Inflammatory macrophage treated with lipopolysaccharide for 4 hours (primary cell): Measurements from ENCODE around the gene SLC25A47.
"Not testable (repeated sequence)": the region's sequence is repeated elsewhere in the genome, so short reads cannot be mapped to it uniquely, and the experiment has no call there.

ENCODE experiments used
- DNase-seq: peaks from one replicate; pipeline ENCODE4 v3.0.0-alpha.2; 2020

The SLC25A47 gene

DNA sequence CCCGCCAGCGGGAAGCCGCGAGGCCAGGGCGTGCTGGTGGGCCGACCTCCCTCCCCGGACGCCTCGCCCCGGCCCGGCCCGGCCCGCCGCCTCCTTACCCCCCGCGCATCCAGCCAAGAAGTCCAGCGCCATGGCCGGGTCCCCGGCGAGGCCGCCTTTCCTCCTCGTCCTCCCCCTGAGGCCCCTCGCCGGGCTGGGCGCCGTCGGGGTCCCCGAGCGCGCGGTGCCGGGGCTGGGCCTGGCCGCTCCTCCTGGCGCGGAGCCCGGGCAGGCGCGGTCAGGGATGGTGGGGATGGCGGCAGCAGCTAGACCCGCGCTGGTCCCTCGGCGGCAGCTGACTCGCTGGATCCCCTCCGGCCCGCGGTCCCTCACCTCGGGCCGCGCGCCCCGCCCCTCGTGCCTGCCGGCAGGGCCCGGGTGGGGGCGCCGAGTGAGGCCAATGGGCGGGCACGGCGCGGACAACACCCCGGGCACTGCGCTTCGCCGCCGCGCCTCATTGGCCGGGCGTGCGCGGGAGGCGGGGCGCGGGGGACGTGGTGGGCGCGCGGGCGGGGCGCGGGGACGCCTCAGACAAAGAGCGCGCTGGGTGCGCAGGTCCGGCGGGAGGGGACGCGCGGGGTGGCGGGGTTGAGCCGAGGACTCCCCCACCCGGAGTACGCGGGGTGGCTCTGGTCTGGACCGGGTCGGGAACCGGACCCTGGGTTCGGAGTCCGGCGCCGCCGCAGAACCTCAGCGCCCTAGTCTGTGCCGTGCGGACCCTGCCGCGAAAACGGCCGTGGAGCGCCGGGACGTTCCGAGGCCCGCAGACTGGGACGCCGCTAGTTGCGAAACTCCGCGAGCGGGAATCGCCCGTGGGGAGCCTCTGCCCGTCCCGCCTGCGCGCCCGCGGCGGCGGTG is 16.8 kb upstream of the SLC25A47 start, which contains the start of gene SLC25A29:
Gene SLC25A29 (minus strand): TSS at position 344 of the 897 bp plus-strand sequence. CDS start 212 bp downstream, at position 132.
- DNase-seq: peak; percentile 83

DNA sequence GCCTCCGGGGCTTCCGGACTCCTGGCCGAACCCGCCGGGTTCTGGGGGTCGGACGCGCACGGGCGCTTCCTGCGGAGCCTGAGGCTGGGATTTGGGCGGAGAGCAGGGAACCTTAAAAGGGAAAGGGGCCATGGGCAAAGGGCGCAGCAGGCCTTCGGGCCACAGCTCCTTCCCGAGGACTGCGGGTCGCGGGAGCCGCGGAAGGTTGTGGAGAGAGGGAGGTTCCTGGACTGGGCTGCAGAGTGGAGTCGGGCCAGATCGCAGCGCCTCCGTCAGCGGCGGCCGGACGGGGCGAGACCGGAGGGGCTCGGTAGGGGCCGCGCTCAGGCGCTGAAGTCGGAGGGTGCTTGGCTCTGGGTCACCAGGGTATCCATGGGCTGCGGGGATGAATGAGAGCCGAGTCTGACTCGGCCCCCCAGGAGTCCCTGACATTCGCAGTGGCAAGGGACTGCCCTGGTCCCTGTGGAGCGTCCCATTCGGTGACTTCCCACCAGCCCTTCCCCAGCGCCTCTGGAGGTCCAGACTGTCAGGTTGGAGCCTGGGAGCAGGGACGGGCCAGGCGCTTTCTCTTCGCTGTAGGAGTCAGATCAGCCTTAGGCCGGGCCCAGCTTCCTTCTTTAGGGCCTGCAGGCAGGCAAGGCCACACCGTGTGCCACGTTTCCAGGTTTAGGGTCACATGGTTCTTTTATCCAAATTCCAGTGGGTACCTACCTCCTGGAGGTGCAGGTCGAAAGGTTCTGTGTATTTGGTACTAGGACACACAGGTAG is 16.0 kb upstream of the SLC25A47 start:
- DNase-seq: peak; percentile 49

GRCh38 chr14:100307766-100308426 is 15.2 kb upstream of the SLC25A47 start:
- DNase-seq: no peak

DNA sequence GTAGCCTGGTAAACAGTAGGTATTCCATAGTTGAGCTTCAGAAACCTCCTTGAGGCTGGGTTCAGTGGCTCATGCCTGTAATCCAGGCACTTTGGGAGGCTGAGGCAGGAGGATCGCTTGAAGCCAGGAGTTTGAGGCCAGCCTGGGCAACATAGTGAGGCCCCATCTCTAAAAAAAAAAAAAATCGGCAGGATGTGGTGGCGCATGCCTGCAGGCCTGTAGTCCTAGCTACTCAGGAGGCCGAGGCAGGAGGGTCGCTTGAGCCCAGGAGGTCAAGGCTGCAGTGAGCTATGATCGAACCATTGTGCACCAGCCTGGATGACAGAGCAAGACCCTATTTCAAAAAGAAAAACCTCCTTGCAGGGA is 14.7 kb upstream of the SLC25A47 start:
- DNase-seq: not testable (repeated sequence)

GRCh38 chr14:100309028-100309737 is 14.0 kb upstream of the SLC25A47 start:
- DNase-seq: no peak

DNA sequence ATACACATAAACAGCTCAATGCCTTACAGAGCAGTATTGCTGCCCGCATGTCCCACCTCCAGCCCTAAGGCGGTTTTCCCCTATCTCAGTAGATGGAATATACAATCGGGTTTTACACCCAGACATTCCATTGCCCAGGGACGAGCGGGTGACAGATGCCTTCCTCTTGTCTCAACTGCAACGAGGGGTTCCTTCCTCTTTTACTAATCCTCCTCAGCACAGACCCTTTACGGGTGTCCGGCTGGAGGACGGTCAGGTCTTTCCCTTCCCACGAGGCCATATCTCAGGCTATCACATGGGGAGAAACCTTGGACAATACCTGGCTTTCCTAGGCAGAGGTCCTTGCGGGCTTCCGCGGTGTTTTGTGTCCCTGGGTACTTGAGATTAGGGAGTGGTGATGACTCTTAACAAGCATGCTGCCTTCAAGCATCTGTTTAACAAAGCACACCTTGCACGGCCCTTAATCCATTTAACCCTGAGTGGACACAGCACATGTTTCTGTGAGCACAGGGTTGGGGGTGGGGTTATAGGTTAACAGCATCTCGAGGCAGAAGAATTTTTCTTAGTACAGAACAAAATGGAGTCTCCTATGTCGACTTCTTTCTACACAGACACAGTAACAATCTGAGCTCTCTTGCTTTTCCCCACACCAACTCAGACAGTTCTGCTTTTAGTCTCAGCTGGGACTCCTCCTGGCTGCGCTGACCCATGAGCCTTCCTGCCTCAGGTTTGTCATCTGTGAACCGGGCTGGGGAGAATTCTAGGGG is 10.8 kb upstream of the SLC25A47 start:
- DNase-seq: peak; percentile 57

- DNase-seq: no peak
These were observed 10.2 kb upstream of the SLC25A47 start for GRCh38 chr14:100312877-100313400.

GRCh38 chr14:100313464-100314230 is 9.5 kb upstream of the SLC25A47 start:
- no peak for DNase-seq

- no peak for DNase-seq
These were observed 8.4 kb upstream of the SLC25A47 start for GRCh38 chr14:100314724-100315123.

DNA sequence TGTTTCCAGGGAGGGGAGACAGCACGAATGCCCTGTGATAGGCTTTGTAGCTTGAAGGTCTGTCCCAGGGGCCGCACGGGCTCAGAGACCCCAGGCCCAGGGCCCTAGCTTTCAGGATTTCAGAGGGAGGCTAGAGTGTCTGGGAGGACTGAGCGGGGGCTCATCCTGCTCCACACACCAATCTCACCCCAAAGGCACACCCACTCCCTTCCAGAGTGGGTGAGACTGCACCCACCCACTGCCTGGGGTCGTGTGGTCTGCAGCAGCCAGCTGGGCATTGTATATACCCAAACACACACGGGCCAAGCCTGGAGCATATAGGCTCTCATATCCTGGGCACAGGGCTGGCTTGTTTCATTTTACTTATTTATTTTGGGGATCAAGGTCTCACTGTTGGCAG is 5.8 kb upstream of the SLC25A47 start:
- DNase-seq: no peak

DNA sequence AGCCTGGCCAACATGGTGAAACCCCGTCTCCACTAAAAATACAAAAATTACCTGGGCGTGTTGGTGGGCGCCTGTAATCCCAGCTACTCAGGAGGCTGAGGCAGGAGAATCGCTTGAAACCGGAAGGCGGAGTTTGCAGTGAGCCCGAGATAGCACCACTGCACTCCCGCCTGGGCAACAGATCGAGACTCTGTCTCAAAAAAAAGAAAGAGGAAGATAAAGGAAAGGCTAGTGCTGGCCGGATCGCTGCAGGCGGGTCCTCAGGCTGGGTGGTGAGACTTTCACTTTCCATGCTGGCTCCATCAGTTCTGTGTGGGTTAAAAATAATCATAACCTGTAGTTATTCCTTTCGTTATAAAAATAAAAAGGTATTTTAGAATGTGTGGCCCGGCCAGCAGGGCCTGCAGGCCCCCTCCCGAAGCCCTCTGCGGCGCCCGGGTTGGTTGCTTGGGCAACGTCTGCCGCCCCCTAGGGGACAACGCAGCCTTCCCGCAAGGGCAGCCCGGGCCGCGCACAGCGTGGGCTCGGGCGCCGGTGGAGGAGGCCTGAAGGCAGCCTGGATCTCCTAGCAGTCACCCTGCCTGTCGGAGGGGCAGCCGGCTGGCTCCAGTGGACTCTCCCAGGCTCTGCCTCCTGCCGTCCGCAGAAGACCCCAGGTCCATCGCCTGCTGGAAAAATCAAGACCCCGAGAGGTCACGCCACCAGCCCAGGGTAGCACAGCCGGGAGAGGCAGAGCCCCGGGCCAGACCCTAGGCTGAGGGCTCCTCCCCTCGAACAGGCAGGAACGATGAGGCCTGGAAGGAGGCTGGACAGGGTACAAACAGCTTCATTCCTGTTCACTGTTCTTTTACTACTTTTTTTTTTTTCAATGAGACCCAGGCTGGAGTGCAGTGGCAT is 5.0 kb upstream of the SLC25A47 start:
- DNase-seq: peak; percentile 64

DNA sequence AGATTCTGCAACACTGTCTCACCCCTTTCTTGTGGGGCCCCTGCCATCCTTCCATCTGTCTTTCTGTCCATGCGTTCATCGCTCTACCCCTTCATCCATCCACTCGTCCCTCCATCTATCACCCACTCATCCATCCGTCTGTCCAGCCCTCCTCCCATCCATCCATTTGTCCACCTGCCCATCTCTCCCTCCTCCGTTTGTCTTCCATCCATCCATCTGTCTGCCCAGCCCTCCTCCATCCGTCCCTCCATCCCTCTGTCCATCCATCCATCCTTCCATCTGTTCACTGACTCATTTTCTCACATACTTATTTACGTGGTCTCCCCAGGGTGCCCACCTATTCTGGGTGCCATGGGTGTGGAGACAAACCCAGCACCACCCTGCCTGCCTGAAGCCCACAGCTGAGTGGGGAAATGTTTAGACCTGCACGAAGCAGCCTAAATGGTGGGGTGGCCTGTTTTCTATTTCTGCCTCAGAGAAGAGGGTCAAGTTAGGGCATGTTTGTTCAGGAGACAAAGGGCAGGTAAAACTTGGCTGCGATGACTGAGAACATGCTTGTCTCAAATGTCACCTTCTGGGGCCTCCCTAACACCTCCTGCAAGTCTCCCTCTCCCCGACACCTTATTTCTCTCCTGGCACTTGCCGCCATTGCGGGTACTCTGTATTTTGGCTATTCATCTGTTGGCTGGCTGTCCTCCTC is 2.8 kb upstream of the SLC25A47 start:
- DNase-seq: no peak

- no peak for DNase-seq
These were observed 1.5 kb upstream of the SLC25A47 start for GRCh38 chr14:100321473-100322137.

GRCh38 chr14:100322138-100322957 is 791 bp upstream of the SLC25A47 start:
- DNase-seq: no peak

- no peak for DNase-seq
These were observed 786 bp downstream of the SLC25A47 start for GRCh38 chr14:100323942-100324307.

DNA sequence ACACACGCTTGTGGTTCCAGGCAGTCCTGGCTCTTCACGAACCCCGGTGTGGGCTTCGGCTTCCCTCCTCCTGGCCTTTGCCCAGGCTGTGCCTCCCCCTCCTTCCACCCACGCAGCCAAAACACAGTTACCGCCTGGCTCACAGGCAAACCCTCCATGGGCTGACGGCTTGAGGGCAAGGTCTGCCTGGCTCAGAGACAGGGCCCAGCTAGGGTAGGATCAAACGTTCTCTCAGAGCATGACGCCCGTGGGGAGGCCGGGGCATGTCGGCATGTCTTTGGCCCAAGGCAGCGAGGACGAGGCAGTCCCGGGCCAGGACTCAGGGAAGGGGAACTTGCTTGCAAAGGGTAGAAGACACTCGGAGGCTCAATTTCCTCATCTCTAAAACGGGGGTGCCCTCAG is 2.1 kb downstream of the SLC25A47 start:
- no peak for DNase-seq

DNA sequence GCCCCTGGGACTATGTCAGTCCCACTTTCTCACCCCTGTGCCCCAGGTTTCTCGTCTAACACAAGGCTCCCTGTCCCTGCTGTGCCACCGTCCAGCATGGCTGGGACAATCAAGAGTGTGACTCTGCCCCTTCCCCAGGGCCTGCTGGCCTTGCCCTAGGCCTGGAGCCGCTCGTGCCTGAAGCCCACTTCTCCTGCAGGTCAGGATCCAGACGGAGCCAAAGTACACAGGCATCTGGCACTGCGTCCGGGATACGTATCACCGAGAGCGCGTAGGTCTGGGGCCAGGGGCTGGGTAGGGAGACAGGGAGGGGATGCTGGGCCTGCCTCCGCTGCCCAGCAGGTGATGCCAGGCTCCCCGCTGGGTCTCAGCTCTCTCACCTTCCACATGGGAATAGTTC is 2.8 kb downstream of the SLC25A47 start:
- DNase-seq: no peak

DNA sequence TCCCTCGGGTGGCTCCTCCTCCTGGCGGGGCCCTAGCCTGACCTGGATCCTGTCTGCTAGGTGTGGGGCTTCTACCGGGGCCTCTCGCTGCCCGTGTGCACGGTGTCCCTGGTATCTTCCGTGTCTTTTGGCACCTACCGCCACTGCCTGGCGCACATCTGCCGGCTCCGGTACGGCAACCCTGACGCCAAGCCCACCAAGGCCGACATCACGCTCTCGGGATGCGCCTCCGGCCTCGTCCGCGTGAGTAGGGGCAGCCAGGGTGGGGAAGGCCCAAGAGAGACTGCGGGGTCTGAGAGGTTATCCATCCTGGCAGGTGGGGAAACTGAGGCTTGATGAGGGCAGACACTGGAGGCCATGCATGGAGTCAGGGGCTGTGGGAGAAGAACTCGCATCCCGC is 4.0 kb downstream of the SLC25A47 start:
- no peak for DNase-seq
